ENCODE measurements around the gene BPGM.
"Not testable (repeated sequence)": the region's sequence is repeated elsewhere in the genome, so short reads cannot be mapped to it uniquely, and the experiment has no call there.

BPGM gene

DNA sequence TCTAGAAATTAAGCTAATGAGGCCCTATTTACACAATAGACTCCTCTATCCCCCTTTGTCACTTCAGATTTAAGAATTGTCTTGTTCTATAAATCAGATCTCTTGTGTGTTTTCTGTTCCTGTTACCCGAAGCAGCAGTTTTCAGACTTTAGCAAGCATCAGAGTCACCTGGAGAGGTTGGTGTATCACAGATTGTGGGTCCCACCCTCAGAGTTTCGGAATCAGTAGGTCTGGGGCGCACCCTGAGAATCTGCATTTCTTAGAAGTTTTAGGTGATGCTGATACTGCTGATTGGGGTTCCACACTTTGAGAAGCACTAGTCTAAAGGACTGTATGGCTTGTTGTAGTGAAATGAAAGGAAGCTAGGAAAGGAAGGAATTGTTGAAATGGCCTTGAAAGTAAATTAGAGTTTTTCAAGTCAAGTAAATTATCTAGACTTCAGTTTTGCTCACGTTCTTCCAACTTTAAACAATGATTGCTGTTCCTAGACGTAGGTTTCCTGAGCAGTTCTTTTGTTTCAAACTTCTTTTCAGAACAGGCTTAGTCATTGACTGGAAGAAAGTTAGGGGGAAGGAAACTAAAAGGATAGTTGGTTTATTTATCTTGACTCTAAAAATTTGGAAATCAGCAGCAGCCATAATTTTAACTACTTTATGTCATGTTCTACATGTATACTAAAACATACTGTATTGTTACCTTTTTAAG, 15.7 kb downstream of the BPGM start:
- DNase-seq (ENCODE audit: low read depth in 2 of 2), result peak in 1 of 2 donors; percentile 64
- no peak overlapping the region for H3K4me3 ChIP-seq (replicated peaks in 1 of 2; ENCODE audit: low read depth in 2 of 2, low read length in 2 of 2)
- TF ChIP-seq, protein P1, sequence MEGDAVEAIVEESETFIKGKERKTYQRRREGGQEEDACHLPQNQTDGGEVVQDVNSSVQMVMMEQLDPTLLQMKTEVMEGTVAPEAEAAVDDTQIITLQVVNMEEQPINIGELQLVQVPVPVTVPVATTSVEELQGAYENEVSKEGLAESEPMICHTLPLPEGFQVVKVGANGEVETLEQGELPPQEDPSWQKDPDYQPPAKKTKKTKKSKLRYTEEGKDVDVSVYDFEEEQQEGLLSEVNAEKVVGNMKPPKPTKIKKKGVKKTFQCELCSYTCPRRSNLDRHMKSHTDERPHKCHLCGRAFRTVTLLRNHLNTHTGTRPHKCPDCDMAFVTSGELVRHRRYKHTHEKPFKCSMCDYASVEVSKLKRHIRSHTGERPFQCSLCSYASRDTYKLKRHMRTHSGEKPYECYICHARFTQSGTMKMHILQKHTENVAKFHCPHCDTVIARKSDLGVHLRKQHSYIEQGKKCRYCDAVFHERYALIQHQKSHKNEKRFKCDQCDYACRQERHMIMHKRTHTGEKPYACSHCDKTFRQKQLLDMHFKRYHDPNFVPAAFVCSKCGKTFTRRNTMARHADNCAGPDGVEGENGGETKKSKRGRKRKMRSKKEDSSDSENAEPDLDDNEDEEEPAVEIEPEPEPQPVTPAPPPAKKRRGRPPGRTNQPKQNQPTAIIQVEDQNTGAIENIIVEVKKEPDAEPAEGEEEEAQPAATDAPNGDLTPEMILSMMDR (IDR thresholded peaks at IDR 0.05; ENCODE audit: low read depth, low read length), result no peak

DNA sequence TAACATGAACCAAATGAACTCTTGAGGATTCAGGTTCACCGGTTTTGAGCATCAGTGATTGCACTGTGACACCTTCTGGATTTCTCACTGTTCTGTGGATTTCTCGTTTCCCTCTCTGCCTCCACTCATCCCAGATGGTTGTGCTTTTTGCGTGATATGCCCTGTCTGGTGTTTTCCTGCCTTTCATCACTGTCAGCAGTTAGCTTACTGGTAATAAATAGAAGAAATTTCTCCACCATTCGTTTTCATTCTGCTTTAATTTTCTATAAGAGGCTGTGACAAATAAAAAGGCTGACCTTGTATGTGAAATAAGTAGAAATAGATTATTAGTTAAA, 16.2 kb downstream of the BPGM start:
- H3K4me3 ChIP-seq (replicated peaks in 1 of 2; ENCODE audit: low read depth in 2 of 2, low read length in 2 of 2), result no peak overlapping the region
- peak in 1 of 2 donors; percentile 54 for DNase-seq (ENCODE audit: low read depth in 2 of 2)
- TF ChIP-seq, protein P1 (IDR thresholded peaks at IDR 0.05; ENCODE audit: low read depth, low read length), result no peak

DNA sequence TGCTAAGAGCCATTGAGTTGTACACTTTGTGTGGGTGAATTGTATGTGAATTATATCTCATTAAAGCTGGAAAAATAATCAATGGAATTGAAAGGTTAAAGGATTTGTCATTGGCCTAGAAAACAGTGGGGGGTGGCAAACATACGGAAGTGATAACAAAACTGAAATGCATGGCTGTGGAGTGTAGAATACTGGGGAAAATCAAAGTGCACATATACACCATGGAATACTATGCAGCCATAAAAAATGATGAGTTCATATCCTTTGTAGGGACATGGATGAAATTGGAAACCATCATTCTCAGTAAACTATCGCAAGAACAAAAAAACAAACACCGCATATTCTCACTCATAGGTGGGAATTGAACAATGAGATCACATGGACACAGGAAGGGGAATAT, 18.4 kb downstream of the BPGM start:
- not testable (repeated sequence) for DNase-seq (ENCODE audit: low read depth in 2 of 2); H3K4me3 ChIP-seq (replicated peaks in 1 of 2; ENCODE audit: low read depth in 2 of 2, low read length in 2 of 2)

DNA sequence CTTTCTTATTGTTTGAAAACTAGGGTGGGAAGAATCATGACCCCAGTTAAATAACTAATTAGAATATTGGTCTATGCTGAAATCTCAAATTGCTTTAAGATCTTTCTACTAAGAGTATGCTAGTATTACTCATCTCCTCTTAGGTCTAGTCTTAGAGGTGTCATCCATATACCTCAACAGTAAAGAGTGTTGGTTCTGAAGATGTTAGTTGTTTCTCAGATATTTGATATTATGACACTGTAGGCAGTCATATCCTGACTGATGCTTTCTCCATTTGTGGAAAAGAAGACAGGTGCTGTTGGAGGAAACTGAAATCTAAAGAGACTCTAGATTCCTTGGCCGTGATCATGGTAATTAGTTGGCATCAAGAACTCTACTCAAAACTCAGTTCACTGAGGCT, 21.2 kb downstream of the BPGM start:
- TF ChIP-seq, protein P1 (IDR thresholded peaks at IDR 0.05; ENCODE audit: low read depth, low read length), result no peak
- no peak for DNase-seq (ENCODE audit: low read depth in 2 of 2)
- no peak overlapping the region for H3K4me3 ChIP-seq (replicated peaks in 1 of 2; ENCODE audit: low read depth in 2 of 2, low read length in 2 of 2)

DNA sequence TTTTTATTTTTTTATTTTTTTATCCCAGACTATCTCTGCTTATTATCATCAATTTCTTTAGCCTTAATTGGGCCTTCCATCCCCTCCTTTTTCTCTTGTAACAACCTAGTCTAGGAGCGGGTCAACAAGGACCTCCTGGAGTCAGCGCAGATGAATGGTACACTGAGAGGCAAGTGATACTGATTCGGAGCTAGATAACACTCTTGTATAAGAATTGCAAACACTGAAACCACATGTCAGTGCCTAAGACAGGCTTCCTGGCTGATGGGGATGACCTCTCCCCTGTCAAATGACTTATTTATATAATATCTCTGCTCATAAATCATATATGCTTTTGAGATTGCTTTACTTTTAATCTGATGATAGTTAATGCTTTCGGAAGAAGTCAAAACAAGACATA, 22.7 kb downstream of the BPGM start:
- TF ChIP-seq, protein P1 (IDR thresholded peaks at IDR 0.05; ENCODE audit: low read depth, low read length), result no peak
- no peak overlapping the region for H3K4me3 ChIP-seq (replicated peaks in 1 of 2; ENCODE audit: low read depth in 2 of 2, low read length in 2 of 2)
- no peak for DNase-seq (ENCODE audit: low read depth in 2 of 2)

DNA sequence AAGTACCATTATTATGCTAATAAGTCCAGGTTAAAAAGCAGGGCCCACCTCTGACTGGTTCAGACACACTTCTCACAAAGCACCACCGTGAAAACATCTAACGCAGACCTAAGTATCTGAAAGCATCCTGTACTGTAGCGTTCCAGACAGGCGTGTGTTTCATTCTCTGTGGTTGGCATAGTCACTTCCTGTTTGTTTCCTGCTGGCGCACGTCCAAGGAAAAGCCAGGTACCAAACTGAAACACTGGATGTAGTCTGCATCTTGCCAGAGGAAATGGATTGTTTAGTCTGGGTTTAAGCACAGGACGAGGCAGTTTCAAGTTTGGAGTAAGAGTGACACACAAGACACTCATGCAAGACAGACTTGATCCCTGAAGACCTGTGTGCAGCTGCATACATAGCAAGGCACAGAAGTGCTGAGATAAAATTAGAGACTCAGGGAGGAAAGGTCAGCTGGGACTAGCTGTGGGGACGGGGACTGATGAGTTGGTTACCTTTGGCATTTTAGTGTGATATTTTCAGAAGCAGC, 23.3 kb downstream of the BPGM start:
- TF ChIP-seq, protein P1 (IDR thresholded peaks at IDR 0.05; ENCODE audit: low read depth, low read length), result no peak
- peak; percentile 81 to 98 for DNase-seq (ENCODE audit: low read depth in 2 of 2)
- peak overlapping the region in 1 of 2 donors; percentile 29 for H3K4me3 ChIP-seq (replicated peaks in 1 of 2; ENCODE audit: low read depth in 2 of 2, low read length in 2 of 2)

DNA sequence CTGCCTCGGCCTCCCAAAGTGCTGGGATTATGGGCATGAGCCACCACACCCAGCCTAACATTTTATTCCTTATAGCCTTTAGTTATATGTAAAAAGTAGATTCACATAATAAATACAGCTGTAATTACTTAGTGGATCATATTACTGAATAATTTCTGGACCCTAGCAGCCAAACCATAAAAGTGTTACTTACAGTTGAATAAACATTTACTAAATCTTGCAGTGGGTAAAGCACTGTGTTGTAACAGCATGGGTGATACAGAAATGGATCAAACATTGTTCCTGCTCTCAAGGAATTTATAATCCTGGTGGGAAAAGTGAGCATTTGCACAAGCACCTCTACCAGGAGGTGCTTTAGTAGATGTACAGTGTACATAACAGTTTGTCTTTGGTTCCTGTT, 25.0 kb downstream of the BPGM start:
- H3K4me3 ChIP-seq (replicated peaks in 1 of 2; ENCODE audit: low read depth in 2 of 2, low read length in 2 of 2), result no peak overlapping the region
- no peak for DNase-seq (ENCODE audit: low read depth in 2 of 2)
- TF ChIP-seq, protein P1 (IDR thresholded peaks at IDR 0.05; ENCODE audit: low read depth, low read length), result no peak
